ENCODE data around the gene PKMYT1. TPM values are rescaled to one million over a fixed set of nuclear protein-coding genes. Genes with fewer than 3 reads are reported as not detected.
"Not testable (repeated sequence)": the region's sequence is repeated elsewhere in the genome, so short reads cannot be mapped to it uniquely, and the experiment has no call there.

PKMYT1 gene
- total and polyA plus RNA-seq, 5 donors: 1.1 to 2.1 (median 2.1) TPM; not detected in 2

DNA sequence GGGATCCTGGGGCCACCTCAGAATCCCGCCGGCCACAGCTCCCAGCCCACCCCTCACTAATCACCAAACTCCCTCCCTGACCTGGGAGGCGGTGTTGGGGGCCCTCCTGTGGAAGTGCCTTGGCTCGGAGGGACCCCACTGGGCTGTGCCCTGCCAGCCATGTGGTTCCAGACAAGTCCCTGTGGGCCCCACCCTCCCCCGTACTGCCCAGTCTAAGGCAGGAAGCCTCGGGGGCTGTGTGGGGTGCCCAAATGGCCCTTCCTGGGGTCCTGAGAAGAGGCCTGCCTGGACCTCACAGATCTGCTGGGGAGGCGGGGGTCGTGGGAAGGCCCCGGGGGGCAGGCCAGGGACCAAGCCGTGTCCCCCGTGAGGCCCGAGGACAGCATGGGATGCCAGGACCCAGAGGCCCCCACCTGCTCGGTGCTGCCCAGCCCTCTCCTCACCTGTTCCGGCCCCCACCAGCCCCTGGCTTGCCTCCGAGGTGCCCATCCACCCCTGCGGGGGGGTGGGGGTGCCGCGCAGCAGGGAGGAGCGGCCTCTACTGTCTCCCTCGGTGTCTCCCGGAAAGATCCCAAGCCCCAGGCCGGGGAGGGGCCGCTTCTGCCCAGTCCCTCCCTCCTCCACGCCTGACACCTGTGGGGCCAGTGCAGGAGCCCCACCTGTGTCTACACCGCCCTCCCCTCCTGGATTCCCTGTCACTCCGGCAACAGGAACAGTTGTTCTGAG, 25.4 kb downstream of the PKMYT1 start:
- ATAC-seq: no peak
- H3K4me1 ChIP-seq (ENCODE audit: control insufficient read depth, insufficient read depth, low read length): no peaks in the 10 kb centered on the region
- WGBS: 64% methylated on average over 26 of the region's 26 CpGs
- intact Hi-C loops (cut with DNase I): no loop called here
- H3K9me3 ChIP-seq (ENCODE audit: control insufficient read depth, low read length): no peaks in the 10 kb centered on the region
- H3K27ac ChIP-seq (ENCODE audit: low read length): no peak overlapping the region
- H3K4me3 ChIP-seq (ENCODE audit: low read length): no peak overlapping the region
- DNase-seq: peak in 1 of 3 donors; percentile 47
- H3K27me3 ChIP-seq (ENCODE audit: control insufficient read depth, insufficient read depth): no peaks in the 10 kb centered on the region

DNA sequence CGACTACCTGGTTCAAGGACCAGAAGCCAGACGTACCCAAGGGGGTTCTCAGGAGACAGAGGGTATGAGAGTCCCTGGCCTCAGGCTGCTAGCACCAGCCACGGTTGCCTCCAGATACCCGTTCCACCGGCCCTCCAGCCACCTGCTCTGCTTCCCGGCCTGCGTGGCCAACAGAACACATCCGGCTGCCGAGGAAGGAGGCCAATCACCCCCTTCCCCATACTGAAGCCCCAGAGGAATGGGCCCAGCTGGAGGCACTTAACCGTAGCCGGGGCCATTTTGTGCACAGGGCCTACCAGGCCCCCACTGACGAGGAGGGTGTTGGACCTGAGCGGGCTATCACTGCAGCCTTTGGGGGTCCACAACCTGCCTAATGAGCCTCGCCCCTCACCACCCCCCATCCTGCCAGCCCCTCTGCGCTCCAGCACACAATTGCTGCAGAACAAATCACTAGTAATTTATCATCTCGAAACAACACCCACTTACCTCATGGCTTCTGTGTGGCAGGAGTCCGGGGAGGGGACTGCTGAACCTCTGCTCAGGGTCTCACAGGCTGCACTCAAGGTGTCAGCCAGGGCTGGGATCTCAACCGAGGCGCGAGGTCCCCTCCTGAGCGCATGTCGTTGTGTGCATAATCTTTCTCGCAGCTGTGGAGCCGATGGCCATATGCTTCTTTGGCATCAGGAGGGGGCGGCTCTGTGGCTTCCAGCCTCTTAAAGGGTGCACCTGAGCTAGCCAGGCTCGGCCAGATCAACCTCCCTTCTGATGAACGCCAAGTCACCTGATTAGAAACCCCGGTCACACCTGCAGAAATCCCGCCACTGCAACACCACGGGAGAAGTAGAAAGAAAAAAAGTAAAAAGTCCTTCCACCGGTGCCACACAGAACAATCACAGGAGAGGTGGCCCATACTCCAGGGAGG, 26.3 kb downstream of the PKMYT1 start:
- intact Hi-C loops (cut with DNase I): no loop called here
- ATAC-seq: no peak
- H3K9me3 ChIP-seq (ENCODE audit: control insufficient read depth, low read length): no peaks in the 10 kb centered on the region
- H3K27me3 ChIP-seq (ENCODE audit: control insufficient read depth, insufficient read depth): no peaks in the 10 kb centered on the region
- 51% methylated on average over 31 of the region's 31 CpGs for WGBS
- no peak overlapping the region for H3K27ac ChIP-seq (ENCODE audit: low read length)
- no peak overlapping the region for H3K4me3 ChIP-seq (ENCODE audit: low read length)
- DNase-seq: no peak
- H3K4me1 ChIP-seq (ENCODE audit: control insufficient read depth, insufficient read depth, low read length): no peaks in the 10 kb centered on the region

DNA sequence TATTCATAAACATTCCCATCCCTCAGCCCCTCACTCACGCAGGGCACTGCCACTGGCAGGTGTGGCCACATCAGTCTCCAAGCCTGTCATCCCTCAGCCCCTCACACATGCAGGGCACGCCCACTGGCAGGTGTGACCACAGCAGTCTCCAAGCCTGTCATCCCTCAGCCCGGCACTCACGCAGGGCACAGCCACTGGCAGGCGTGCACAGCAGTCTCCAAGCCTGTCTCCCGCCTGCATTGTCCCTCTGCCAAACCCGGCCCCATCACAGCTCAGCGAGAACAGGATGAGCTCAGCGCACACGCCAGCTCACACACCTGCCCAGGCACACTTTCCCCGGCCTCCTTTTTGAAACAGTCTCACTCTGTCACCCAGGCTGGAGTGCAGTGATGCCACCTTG, 27.6 kb downstream of the PKMYT1 start:
- no peaks in the 10 kb centered on the region for H3K9me3 ChIP-seq (ENCODE audit: control insufficient read depth, low read length)
- WGBS: 43% methylated on average over 11 of the region's 11 CpGs
- intact Hi-C loops (cut with DNase I): no loop called here
- no peaks in the 10 kb centered on the region for H3K27me3 ChIP-seq (ENCODE audit: control insufficient read depth, insufficient read depth)
- H3K4me3 ChIP-seq (ENCODE audit: low read length): no peak overlapping the region
- no peak overlapping the region for H3K27ac ChIP-seq (ENCODE audit: low read length)
- no peaks in the 10 kb centered on the region for H3K4me1 ChIP-seq (ENCODE audit: control insufficient read depth, insufficient read depth, low read length)
- DNase-seq (peak; percentile 51 to 80 (median 72)), ATAC-seq (peak; percentile 69 to 80)

DNA sequence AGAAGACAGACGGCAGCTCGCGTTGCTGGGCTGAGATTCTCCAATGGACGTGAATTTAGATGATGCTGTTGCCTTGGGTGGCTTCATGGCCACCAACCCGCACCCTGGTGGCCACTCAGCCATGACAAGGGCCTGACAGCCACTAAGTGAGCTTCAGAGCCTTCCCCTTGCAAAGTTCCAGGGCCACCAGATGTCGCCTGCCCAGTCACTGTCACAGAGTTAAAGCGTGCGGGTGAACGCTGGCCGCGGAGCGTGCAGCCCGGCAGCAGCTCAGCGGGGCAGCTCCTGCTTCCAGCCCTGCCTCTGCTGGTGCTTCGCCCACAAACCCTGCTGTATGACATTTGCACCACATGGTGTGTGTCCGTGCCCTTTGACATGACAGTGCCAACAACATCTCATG, 29.5 kb downstream of the PKMYT1 start:
- ATAC-seq: no peak
- H3K4me1 ChIP-seq (ENCODE audit: control insufficient read depth, insufficient read depth, low read length): no peaks in the 10 kb centered on the region
- 90% methylated on average over 16 of the region's 16 CpGs for WGBS

DNA sequence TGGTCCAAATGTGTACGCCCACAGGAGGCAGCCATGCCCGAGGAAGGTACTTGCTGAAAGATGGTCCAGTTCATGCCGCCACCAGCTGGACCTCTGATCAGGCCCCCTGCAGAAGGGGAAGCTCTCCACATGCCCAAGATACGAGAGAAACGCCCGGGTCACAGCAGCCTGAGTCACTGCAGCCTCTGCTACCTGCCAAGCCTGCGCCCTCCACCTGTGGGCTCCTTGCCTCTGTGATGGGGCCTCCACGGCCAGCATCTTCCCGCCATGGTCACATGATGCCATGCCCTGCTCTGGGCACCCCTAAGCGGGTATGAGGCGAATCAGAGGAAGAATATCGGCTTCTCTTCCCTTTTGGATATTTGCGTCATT, 29.9 kb downstream of the PKMYT1 start:
- 92% methylated on average over 13 of the region's 13 CpGs for WGBS
- ATAC-seq (no peak), DNase-seq (peak in 1 of 3 donors; percentile 54)
- Histone ChIP-seq H3K9me3 (ENCODE audit: control insufficient read depth, low read length) (no peaks in the 10 kb centered on the region), H3K27me3 (ENCODE audit: control insufficient read depth, insufficient read depth) (no peaks in the 10 kb centered on the region), H3K27ac (ENCODE audit: low read length) (no peak overlapping the region), H3K4me3 (ENCODE audit: low read length) (no peak overlapping the region), H3K4me1 (ENCODE audit: control insufficient read depth, insufficient read depth, low read length) (no peaks in the 10 kb centered on the region)
- intact Hi-C loops (cut with DNase I): no loop called here

More for the DNA sequence above, 29.5 kb downstream of the PKMYT1 start:
- no peak for DNase-seq
- no peak overlapping the region for H3K27ac ChIP-seq (ENCODE audit: low read length)
- intact Hi-C loops (cut with DNase I): no loop called here
- H3K27me3 ChIP-seq (ENCODE audit: control insufficient read depth, insufficient read depth): no peaks in the 10 kb centered on the region
- H3K9me3 ChIP-seq (ENCODE audit: control insufficient read depth, low read length): no peaks in the 10 kb centered on the region
- no peak overlapping the region for H3K4me3 ChIP-seq (ENCODE audit: low read length)

DNA sequence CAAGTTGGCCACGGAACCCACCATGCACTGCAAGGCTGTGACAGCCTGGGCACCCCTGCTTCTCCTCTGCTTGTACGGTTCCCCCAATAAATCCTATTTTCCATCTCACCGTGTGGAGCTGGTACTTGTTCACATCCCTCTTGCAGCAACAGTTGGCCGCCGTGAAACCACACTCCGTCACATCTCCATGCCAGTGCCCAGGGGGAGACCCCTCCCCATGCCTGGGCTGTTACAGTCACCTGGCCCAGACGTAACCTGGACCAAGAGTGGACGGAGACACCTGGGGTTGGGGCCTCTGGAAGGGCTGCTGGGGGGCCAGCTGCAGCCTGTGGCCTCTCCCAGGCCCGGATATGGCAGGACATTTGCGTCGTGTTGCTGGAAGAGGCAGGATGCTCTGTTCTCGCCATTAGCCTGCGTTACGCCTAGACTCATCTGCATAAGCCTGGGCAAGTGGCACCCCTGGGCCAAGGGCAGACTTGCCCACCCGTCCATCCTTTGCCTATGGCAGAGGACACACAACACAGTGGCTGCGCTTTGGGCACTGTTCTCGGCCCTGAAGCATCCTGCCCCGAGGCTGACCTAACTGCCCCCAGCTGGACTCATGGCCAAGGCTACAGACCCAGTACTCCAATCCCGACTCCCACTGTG, 30.4 kb downstream of the PKMYT1 start:
- H3K27ac ChIP-seq (ENCODE audit: low read length): no peak overlapping the region
- intact Hi-C loops (cut with DNase I): no loop called here

DNA sequence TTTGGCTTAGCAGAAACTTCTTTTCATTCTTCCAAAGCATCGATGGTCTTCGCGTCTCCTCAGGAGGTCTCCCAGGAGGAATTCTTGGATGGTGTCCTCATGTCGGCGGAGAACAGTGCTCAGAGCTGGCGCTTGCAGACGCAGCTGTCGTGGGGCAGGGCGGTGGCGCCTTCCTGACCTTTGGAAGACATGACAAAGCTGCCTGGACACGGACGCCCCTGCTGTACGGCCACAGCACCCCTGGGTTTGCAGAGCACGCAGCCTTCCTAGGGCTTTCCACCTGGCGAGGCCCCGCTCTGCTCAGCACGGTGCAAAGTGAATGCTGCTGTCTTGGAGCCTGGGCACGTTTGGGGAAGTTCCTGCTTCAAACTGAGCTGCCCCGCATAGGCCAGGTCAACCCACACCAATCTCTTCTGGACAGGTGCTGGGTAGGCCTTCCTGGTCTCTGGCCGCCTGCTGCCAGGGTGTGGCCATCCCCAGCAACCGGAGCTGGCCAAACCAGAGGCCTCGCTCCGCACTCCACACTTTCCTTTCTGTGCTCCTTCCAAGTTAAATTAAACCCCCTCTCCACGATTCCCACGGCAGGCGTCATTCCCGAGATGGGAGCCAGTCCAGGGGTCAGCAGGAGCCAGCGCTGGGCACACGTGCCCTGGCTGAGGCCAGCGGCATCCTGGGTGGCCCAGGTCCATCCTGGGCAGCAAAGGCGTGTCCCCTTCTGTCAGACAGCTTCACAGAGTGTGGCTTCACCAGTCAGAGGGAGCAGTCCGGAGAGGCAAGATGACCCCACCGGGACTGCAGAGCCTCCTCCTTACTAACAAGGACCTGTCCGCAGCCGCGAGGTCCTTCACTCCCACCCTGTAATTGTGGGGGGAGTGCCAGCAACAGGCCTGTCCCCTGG, 31.2 kb downstream of the PKMYT1 start:
- intact Hi-C loops (cut with DNase I): no loop called here
- no peak overlapping the region for H3K27ac ChIP-seq (ENCODE audit: low read length)
- H3K27me3 ChIP-seq (ENCODE audit: control insufficient read depth, insufficient read depth): no peaks in the 10 kb centered on the region
- WGBS: 84% methylated on average over 36 of the region's 36 CpGs
- no peaks in the 10 kb centered on the region for H3K9me3 ChIP-seq (ENCODE audit: control insufficient read depth, low read length)
- H3K4me3 ChIP-seq (ENCODE audit: low read length): no peak overlapping the region
- DNase-seq (peak in 1 of 3 donors; percentile 43), ATAC-seq (no peak)
- no peaks in the 10 kb centered on the region for H3K4me1 ChIP-seq (ENCODE audit: control insufficient read depth, insufficient read depth, low read length)

More for the DNA sequence above, 30.4 kb downstream of the PKMYT1 start:
- 88% methylated on average over 19 of the region's 19 CpGs for WGBS
- Histone ChIP-seq H3K4me3 (ENCODE audit: low read length) (no peak overlapping the region), H3K27me3 (ENCODE audit: control insufficient read depth, insufficient read depth) (no peaks in the 10 kb centered on the region), H3K4me1 (ENCODE audit: control insufficient read depth, insufficient read depth, low read length) (no peaks in the 10 kb centered on the region), H3K9me3 (ENCODE audit: control insufficient read depth, low read length) (no peaks in the 10 kb centered on the region)
- ATAC-seq: peak in 1 of 2 donors; percentile 10
- DNase-seq: no peak

DNA sequence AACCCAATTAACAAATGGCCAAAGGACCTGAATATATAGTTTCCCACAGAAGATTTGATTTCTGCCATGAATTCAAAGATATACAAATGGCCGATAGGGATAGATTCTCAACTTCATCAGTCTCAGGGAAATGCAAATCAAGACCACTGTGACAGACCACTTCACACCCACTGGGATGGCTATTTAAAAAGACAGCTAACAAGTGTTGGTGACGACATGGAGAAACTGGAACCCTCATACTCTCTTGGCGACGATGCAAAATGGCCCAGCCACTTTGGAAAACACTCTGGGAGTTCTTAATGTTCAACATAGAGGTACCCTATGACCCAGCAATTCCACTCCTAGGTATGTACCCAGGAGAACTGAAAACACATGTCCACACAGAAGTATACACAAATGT, 33.6 kb downstream of the PKMYT1 start:
- Histone ChIP-seq H3K4me3 (ENCODE audit: low read length) (no peak overlapping the region), H3K27ac (ENCODE audit: low read length) (no peak overlapping the region), H3K27me3 (ENCODE audit: control insufficient read depth, insufficient read depth) (no peaks in the 10 kb centered on the region), H3K4me1 (ENCODE audit: control insufficient read depth, insufficient read depth, low read length) (no peaks in the 10 kb centered on the region), H3K9me3 (ENCODE audit: control insufficient read depth, low read length) (no peaks in the 10 kb centered on the region)
- 96% methylated on average over 4 of the region's 4 CpGs for WGBS
- intact Hi-C loops (cut with DNase I): no loop called here
- DNase-seq (no peak), ATAC-seq (no peak)

DNA sequence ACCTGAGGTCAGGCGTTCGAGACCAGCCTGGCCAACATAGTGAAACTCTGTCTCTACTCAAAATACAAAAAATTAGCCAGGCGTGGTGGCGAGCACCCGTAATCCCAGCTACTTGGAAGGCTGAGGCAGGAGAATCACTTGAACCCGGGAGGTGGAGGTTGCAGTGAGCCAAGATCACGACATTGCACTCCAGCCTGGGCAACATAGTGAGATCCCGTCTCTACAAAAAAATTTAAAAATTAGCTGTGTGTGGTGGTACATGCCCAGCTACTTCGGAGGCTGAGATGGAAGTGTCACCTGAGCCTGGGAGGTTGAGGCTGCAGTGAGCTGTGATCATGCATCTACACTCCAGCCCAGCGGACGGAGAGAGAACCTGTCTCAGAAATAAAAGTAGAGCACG, 36.5 kb downstream of the PKMYT1 start:
- H3K4me3 ChIP-seq (ENCODE audit: low read length); DNase-seq; H3K9me3 ChIP-seq (ENCODE audit: control insufficient read depth, low read length); H3K27ac ChIP-seq (ENCODE audit: low read length); H3K4me1 ChIP-seq (ENCODE audit: control insufficient read depth, insufficient read depth, low read length); H3K27me3 ChIP-seq (ENCODE audit: control insufficient read depth, insufficient read depth); intact Hi-C loops (cut with DNase I); ATAC-seq: not testable (repeated sequence)
- 86% methylated on average over 12 of the region's 12 CpGs for WGBS

DNA sequence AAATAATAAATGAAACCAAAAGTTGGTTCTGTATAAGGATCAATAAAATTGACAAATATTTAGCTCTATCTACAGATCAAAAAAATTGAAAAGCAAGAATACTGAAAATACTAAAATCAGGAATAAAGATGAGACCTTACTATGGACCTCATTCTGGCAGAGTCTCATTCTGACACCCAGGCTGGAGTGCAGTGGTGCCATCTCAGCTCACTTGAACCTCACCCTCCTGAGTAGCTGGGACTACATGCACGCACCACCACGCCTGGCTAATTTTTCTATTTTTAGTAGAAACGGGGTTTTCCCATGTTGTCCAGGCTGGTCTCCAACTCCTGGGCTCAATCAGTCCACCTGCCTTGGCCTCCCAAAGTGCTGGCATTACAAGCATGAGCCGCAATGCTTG, 38.2 kb downstream of the PKMYT1 start:
- Histone ChIP-seq H3K4me1 (ENCODE audit: control insufficient read depth, insufficient read depth, low read length) (no peaks in the 10 kb centered on the region), H3K27ac (ENCODE audit: low read length) (no peak overlapping the region), H3K9me3 (ENCODE audit: control insufficient read depth, low read length) (no peaks in the 10 kb centered on the region), H3K27me3 (ENCODE audit: control insufficient read depth, insufficient read depth) (no peaks in the 10 kb centered on the region), H3K4me3 (ENCODE audit: low read length) (no peak overlapping the region)
- DNase-seq (no peak), ATAC-seq (no peak)
- WGBS: 76% methylated on average over 4 of the region's 4 CpGs
- intact Hi-C loops (cut with DNase I): no loop called here

Measured in right cardiac atrium (tissue), 5 donors.